ENCODE results near the gene NRF1. TPM values are rescaled to one million over a fixed set of nuclear protein-coding genes. Genes with fewer than 3 reads are reported as not detected.

NRF1 gene
- total RNA-seq, 1 donor from 2014 or later = 16.0 TPM

DNA sequence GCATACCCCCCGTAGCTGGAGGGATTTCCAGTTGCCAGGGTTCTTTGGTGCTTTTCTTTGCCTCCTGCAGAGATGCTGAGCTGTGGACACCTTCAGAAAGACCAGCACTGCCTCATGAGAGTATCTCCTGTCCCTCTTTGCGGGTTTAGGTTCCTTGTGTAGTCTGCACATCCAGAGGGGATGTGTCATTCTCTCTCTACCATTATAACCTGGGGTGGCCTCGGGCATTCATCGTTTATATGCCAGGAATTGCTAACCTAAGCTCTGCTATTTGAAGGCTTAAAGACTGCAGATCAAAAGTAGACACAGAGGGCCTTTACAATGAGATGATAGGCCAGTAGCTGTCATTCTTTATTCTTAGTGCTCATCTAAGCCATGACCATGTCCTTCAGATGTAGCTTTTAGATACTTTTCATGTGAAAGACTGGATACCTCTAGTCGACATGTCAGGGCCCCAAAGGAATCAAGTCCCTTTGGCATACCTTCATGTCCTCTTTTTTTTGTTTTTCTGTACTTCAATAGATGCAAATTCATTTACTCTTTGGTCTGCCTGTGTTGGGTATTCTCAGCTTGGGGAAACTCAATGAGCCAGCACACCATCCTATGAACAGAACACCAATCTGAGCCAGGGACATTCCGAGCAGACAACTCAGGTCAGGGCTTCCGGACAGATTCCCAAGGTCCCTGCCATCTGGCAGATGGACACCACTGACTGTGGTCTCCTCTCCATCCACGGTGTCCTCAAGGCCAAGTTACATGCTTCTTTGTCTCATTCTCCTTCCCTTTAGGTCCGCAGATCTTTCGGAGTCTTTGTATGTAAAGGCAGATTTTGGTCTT, 129.3 kb downstream of the NRF1 start:
- no peak for DNase-seq

DNA sequence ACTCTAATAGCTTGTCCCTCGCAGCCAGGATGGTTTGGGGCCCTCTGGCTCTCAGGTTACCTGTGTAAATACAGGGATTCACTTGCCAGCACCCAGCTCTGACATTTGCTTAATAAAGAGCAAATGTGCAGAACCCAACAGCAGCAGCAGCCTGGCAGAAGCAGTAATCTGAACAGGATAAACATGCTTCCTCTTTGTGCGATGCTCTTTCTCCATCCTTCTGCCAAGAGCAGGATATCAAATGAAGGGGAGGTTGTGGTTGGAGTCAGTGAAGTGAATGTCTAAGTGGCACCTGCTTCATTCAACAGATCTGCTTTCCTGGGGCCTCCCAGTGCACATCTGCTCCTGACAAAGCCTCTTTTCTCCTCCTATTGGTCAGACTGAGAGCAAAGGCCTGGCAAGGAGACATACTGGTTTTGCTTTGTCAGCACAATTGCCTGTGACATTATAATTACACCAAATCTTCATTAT, 130.3 kb downstream of the NRF1 start:
- DNase-seq = no peak

DNA sequence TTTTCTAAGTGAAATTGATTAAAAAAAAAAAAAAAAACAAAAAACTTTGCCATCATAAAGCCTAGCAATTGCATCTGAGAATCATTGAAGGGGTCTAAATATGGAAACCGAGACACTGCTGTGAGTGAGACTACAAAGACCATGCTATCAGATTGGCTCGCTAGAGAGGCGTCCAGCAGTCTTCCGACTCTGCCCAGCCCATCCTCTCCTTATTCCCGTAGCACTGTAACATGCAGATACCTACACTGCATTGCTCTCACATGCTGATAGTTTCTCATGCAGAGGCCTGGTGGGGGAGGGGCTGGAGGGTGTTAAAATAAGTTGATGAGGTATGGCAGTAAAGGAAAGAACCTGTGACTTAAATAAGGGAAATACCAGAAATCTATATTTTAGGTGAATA, 130.7 kb downstream of the NRF1 start:
- DNase-seq = no peak

DNA sequence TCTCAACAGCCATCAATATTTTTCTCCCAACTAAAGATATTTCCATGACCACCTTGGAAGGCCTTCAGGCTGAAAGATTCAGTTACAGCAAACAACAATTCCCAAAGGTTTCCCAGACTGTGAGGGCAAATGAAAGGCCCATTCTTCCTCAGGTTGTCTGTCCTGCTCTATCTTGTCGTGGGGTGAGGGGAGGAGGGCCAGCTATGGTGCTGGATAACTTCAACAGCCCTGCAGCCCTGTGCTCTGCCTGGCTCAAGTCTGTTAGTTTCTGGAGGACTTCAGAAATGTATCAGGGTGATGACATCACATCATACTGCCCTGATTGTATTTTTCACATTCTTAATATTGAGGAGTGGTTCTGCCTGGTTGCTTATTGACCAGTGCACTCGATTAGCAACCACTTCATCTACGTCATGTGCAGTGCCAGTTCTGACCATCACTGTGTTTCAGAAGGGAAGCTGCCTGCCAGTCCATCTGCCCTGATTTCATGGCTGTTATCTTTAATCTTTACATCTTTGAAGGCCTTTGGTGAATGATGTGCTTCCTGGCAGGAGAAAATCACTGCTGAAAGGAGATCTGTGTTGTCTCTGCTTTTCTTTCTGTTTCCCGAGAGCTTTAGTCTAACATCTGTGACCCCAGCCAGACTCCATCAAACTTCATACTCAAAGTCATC, 135.5 kb downstream of the NRF1 start:
- DNase-seq = no peak

DNA sequence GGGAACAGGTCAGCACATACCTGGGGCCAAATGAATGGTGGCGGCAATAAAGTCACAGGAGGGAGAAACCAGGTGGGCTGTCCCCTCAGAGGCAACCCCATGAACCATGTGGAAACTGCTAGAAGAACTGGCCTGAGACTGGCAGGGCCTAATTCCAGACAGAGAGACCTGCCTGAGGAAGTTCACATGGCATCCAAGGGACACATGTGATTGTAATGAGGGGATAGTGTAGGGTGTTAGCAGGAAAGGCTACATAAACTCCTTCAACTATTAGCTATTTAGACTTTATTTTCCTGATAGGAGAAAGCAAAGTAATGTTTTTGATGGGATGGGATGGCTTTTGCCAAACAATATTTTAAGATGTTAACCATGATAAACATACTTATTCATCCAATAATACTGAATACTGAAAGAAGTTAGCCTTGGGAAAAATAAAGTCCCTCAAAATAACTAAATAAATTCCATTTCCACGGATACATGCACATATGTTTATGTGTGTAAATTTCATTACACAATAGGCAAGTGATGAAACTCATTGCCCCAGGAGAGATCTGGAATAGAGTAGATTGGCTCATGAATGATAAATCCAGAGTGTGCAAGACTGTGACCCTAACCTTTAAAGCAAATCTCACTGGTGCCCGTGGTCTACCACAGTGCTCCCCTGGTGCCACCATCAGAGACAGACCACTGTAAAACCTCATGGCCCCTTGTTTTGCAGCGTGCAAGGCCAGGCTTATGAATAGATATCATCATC, 137.0 kb downstream of the NRF1 start:
- no peak for DNase-seq

DNA sequence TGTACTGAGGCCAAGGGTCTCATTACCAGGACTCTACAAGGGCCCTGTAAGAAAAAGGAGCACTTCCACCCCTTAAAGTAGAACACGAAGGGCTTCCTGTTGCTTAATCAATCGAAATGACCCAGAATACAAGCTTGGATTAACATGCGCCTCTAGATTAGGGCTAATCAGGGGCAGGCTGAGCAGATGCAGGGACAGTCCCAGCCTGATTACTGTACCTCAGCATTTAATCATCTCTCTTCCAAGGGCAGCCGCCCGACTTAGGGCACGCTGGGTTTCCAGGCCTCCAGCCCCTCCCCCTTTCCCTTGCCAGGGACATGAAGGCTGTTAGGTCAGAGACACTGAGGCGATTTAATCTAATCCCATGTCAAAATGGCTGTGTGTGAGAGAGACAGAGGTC, 138.6 kb downstream of the NRF1 start:
- no peak for DNase-seq

DNA sequence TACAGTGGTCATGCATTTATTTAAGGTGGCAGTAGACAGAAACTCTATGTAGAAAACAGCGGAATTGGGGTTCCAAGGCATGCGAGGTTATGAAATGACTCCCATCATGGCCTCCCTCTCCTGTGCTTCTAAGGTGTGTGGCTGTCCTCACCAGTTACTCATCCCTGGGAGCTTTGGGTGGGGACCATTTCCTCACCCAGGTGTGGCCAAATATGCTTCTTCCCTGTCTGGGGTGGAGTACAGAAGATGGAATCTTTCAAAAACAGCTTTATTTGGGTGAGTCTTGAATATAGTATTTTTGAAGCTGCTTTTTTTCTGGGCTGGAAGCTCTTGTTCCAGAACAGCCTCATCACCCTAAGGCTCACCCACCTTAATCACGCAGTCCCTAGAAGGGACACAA, 139.0 kb downstream of the NRF1 start:
- no peak for DNase-seq

DNA sequence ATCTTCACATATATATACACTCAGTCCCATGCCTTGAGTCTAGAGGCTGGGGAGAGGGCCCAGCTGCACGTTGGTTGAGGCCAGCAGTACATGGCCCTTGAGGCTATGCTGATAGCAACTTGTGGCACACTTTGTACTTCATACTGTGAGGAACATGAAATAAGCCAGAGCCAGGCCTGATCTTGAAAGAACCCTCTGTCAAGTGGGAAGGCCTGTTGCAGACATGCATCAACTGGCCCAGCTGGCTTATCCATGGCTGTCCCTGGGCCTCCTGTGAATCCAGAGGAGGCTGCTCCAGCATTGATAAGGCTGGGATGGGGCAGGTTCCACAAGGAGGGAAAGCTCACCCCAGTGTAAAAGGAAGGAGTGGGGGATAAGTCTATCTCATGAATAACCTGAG, 140.4 kb downstream of the NRF1 start:
- no peak for DNase-seq

DNA sequence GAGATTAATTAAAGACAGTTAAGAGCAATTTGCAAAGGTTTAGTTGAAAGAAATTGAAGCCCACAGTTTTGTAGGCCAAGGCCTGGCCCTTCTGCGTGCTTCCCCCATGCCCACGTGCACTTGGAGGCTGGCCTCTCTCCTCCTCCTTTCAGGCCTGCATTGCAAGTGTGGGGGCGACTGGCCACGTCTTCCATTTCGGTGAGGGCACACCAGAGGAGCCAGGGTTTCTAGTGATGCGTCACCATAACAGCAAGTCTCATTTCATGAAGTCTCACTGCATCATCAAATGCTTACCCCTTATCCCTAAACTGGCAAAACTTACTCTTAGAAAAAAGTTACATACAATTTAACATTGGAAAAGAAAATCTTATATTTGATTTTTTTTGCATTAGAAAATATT, 141.2 kb downstream of the NRF1 start:
- DNase-seq = no peak

DNA sequence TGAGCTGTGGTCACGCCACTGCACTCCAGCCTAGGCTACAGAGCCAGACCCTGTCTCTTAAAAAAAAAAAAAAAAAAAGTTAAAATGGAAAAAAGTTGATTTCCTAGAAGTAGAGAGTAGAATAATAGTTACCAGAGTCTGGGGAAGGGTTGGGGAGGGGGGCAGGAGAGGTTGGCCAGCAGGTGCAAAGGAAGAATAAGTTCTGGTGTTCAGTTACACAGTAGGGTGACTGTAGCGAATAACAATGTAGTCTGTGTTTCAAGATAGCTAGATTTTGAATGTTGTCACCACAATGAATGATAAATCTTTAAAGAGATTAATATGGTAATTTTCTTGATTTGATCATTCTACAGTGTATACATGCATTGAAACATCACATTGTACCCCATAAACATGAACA, 142.9 kb downstream of the NRF1 start:
- DNase-seq = no peak

DNA sequence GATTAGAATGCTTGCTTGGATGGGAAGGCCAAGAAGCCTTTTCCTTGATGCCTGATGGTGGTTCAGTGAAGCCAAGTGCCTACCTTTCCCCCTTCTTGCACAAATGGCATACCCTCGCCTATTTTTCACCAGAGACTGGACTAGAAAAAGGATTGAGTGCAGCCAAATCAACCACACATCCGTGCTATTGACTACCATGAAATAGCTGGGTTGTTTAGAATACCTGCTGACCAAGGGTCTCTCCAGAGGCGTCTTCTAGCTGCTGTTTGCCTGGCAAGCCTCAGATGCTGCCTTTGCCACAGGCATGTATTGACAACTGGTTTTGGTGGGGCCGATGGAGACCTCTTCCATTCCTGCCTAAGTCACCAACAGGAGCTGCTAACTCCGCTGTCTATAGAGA, 146.5 kb downstream of the NRF1 start:
- no peak for DNase-seq

DNA sequence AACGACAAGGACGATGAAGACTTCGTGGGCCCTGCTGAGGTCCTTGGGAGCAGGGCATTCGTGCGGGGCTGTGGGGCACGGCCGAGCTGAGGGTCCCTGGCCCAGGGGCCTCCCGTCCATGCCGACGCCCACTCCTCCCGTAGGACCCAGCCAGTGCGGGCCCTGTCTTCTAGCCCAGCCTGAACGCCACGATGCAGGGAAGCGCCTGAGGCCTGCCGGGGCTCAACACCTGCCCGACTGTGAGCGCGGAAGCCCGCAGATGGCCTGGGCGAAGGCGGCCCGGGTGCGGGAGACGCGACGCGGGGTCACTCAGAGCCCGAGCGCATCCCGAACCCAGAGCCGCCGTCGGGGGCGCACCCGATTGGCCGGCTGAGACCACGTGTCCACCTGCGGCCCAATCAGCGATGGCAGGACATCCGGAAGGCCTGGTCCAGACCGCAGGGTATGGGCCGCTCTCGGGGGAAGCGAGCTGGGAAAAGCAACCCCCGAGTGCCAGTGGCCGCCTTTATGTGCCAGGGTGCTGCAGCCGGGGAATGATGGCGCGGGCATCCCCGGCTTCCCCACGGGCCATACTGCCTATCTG, 151.0 kb downstream of the NRF1 start:
- no peak for DNase-seq

DNA sequence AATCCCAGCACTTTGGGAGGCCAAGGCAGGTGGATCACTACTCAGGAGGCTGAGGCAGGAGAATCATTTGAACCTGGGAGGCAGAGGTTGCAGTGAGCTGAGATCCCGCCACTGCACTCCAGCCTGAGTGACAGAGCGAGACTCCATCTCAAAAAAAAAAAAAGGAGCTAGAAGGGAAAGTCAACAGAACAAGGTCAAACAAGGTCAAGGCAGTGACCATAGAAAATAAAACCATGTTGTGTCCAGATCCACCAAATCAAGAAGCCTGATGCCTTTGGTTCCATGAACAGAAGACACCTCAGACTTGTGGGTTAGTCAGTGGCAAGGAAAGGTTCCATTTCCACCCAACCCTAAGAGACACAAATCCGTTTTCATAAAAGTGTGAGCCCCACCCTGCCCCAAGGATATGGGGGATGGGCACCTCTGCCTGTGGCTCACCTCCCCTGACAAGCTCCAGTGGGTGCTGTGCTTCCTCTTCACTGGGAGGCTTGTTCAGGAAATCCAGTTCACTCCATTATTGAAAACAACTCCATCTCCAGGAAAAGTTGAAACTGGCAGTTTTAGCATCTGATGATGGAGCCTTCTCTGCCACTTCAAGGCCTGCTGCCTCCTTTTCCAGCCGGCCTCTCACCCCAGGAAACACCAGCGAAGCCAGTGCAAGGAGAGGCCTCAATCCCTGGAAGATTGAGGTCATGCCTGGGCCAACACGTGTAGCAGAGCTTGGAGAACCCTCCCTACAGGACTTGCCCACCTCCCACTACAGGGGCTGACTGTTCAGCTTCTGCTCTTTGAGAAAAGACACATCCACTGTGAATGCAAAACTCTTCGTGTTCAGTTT, 152.9 kb downstream of the NRF1 start:
- DNase-seq = no peak

DNA sequence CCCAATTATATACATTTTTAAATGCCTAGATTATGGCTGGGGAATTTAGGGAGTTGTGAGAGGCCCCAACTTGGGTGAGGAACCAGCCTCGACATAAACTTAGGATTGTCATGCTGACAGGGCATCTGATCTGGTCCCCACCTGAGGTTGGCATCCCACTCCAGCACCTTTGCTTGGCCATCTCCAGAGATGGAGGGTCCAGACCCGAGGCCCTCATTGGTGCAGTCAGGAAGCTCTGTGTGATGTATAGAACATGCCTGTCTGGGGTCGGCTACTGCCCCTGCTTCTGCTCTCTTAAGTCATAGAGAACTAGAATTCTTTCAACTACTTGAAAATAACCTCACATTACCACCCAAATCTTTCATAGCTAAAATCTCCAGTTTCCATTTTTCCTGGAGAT, 153.8 kb downstream of the NRF1 start:
- DNase-seq = no peak

DNA sequence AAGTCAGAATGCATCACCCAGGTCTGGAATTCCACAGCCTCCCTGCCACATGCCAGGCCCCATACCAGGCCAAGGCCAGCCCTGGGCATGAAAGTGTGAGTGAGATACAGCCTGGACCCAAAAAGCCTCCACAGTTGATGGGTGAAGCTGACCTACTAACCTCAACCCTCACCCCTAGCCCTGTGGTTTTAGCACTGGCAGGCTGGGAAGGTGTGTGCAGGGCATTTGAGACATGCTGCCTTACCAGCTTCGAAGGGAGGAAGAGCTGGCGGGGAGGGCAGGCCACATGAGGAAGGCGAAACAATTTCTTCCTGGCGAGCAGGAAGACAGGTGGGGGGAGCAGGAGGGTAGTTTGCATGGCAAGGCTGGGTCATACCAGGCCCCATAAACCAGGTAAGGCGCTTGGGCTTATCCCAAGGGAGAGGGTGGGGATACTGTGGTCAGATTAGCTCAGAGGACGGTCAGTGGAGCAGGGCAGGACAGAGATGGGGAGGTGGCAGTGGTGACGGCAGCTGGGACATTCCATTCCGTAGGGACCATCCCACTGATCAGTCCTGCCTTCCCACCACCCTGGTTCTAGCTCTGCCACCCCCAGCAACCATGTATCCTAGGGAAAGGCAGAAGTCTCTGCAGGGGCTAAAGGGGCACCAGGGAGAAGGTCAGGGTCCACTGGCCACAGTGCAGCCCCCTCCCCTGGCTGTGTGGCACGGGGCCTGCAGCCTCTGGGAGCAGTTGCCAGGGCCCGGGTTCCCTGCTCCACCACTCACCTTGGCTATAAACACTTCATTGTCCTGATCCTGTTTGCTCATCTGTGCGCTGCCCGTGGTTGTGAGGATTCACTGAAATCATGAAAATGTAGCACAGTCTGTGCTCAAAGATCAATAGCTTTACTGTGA, 155.8 kb downstream of the NRF1 start:
- DNase-seq = no peak

DNA sequence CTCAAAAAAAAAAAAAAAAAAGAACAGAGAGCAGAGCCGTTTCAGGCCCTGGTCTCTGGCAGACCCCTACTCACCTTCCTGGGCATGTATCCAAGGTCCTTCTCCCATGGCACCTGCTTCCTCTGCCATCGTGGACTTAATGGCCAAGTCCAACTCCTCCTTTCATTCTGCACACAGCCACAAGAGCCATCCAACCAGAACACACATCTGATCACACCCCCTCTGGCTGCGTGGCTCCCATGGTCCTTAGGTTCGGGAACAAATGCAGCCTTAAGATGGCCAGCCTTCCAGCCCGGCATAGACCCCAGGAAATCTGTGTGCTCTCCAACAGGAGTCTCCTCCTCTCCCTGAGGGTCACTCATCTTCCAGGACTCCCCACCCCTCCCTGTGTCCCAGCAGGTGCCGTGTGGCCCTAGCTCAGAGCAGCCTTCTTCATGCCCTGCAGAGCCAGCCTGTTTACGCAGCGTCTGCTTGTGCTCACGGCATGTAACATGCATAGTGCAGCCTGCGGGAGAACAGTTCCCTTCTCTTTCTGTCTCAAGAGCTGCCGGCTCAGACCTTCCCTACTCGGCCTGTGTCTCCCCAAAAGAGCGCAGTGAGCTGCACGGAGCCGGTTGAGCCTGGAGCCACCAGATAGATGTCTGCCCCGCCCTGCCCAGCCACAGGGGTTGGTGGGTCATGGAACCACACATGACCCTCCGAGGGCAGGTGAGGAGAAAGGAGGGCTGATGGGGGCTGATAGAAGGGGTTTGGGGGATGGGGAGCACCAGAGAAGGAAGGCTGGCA, 157.3 kb downstream of the NRF1 start:
- no peak for DNase-seq

DNA sequence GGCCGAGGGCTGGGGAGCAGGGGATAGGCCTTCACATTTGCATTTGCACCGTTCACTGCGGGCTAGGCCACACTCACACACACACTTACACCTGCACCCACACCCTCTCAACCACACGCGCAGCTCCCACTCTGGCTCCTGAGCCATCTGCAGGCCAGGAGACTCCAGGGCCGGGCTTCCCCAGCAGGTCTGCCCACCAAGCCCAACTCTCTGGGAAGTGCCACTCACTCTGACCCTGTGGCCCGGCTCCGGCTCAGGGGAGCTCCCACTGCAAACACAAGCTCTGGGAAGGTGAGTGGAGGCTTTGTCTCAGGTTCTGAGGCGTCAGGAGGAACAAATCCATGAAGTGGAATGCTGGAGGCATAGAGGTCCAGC, 157.9 kb downstream of the NRF1 start:
- no peak for DNase-seq

DNA sequence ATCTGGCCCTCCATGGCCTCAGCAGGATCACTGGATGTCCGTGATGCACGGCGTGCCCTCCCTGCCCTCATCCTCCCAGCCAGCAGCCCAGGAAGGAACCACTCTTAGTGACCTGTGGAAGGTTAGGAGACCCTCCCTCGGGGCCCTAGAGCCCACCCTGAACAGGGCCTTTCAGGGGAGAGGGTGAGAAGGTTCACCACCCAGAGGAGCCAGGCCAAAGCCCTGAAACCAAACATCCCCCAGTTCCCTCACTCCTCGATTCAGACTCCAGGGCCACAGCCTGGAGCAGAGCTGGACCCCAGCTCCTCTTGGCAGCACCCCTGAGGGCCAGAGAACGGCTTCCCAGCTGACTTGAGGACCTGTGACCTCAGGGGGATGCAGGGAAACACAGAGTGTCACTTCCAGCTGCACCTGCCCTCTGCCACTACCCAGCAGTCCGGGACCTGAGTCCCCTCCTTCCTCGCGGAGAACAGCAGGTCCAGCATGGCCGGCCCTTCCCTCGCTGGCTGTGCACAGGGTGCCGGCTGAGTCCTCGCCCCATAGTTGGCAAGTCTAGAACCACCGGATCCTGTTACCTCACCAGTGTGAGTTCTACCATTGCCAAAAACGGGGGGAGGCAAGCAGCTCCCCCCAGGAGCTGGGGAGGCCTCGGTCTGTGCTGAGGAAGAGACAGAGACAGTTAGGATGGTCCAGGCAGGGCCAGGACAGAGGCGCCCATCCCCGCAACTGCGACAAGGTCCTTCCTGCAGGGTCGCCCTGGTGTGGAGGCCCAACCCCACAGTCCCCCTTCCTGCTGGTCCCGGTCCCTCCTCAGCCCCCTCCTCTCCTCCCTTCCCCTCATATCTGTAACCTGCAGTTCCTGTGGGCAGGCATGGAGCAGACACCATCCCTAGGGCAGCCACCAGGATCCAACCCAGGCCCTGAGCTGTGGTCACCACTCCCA, 158.6 kb downstream of the NRF1 start:
- no peak for DNase-seq
